CD14-positive monocyte (primary cell): Measurements from ENCODE around the gene PHACTR3. TPM values are rescaled to one million over a fixed set of nuclear protein-coding genes. Genes with fewer than 3 reads are reported as not detected.

ENCODE experiments used
- DNase-seq, 3 donors: peaks; one replicate each; pipeline ENCODE4 v3.0.0-alpha.2; 2011 to 2022
- H2AFZ ChIP-seq: 2 replicates; pipeline ENCODE4 v1.6.0; 2012; ENCODE audit warnings: mild to moderate bottlenecking, low read depth, low read length, inconsistent platforms; ENCODE audit not compliant: insufficient read depth, poor library complexity, severe bottlenecking
- H3K27ac ChIP-seq, 2 donors: 1 replicate in 1 of 2; 2 replicates in 1 of 2; pipeline ENCODE4 v1.5.1; 2012 to 2013; ENCODE audit warnings: low read length in 2 of 2, control low read depth in 1 of 2, inconsistent platforms in 1 of 2, low read depth in 1 of 2, mild to moderate bottlenecking in 1 of 2
- H3K27me3 ChIP-seq, 2 donors: one replicate each; pipeline versions ENCODE4 v1.6.0 to v1.6.1; 2011 to 2013; ENCODE audit warnings: low read length in 2 of 2; ENCODE audit not compliant: control insufficient read depth in 2 of 2, insufficient read depth in 2 of 2
- H3K36me3 ChIP-seq, 2 donors: replicated peaks in 1 of 2; 1 replicate in 1 of 2; 2 replicates in 1 of 2; pipeline versions ENCODE4 v1.5.1 to v1.6.1; 2012 to 2013; ENCODE audit warnings: low read length in 2 of 2, control low read depth in 1 of 2, inconsistent platforms in 1 of 2, mild to moderate bottlenecking in 1 of 2; ENCODE audit not compliant: insufficient read depth in 2 of 2, control insufficient read depth in 1 of 2
- H3K4me1 ChIP-seq, 2 donors: 1 replicate in 1 of 2; 2 replicates in 1 of 2; pipeline versions ENCODE4 v1.5.1 to v1.6.1; 2012 to 2013; ENCODE audit warnings: low read length in 2 of 2, control low read depth in 1 of 2, inconsistent platforms in 1 of 2, mild to moderate bottlenecking in 1 of 2, moderate library complexity in 1 of 2; ENCODE audit not compliant: insufficient read depth in 2 of 2, control insufficient read depth in 1 of 2
- H3K4me2 ChIP-seq: replicated peaks from 2 replicates; pipeline ENCODE3; 2012; ENCODE audit warnings: low read length, moderate library complexity, mild to moderate bottlenecking; ENCODE audit not compliant: poor library complexity, severe bottlenecking; ENCODE audit errors: extremely low read depth
- H3K4me3 ChIP-seq, 3 experiments: fragments of 200-600 bp in 1 of 3; sonication (generic) in 1 of 3; replicated peaks in 1 of 3; 1 replicate in 2 of 3; 2 replicates in 1 of 3; pipeline ENCODE4 v1.5.1; 2011 to 2013; ENCODE audit warnings: low read length in 3 of 3, mild to moderate bottlenecking in 3 of 3, control low read depth in 2 of 3, low read depth in 2 of 3, inconsistent platforms in 1 of 3, moderate library complexity in 1 of 3
- H3K79me2 ChIP-seq: 2 replicates; pipeline ENCODE4 v1.6.0; 2012; ENCODE audit warnings: mild to moderate bottlenecking, control low read depth, inconsistent platforms, low read length, moderate library complexity; ENCODE audit not compliant: insufficient read depth
- H3K9ac ChIP-seq: 2 replicates; pipeline ENCODE4 v1.6.0; 2017; ENCODE audit warnings: low read length, mild to moderate bottlenecking; ENCODE audit not compliant: insufficient read depth, poor library complexity, severe bottlenecking
- H3K9me3 ChIP-seq, 2 donors: replicated peaks in 1 of 2; 1 replicate in 1 of 2; 2 replicates in 1 of 2; pipeline versions ENCODE4 v1.5.1 to v1.6.1; 2012 to 2013; ENCODE audit warnings: low read length in 2 of 2, control low read depth in 1 of 2; ENCODE audit not compliant: control insufficient read depth in 1 of 2, insufficient read depth in 1 of 2
- H4K20me1 ChIP-seq: 2 replicates; pipeline ENCODE4 v1.6.0; 2012; ENCODE audit warnings: mild to moderate bottlenecking, low read length, control low read depth, moderate library complexity; ENCODE audit not compliant: insufficient read depth
- H3K27ac Mint-ChIP-seq, 7 donors: one replicate each; pipeline ENCODE4 v1.8.0; 2020; ENCODE audit warnings: mild to moderate bottlenecking in 7 of 7, mixed read lengths in 7 of 7, moderate library complexity in 6 of 7, inconsistent platforms in 2 of 7
- H3K27me3 Mint-ChIP-seq, 3 donors: one replicate each; pipeline ENCODE4 v1.8.0; 2021 to 2022; ENCODE audit warnings: low read depth in 3 of 3, mild to moderate bottlenecking in 3 of 3, mixed read lengths in 3 of 3, moderate library complexity in 3 of 3, inconsistent platforms in 1 of 3
- H3K36me3 Mint-ChIP-seq, 2 donors: one replicate each; pipeline ENCODE4 v1.8.0; 2020; ENCODE audit warnings: mixed read lengths in 2 of 2, inconsistent platforms in 1 of 2, mild to moderate bottlenecking in 1 of 2
- H3K4me1 Mint-ChIP-seq: one replicate; pipeline ENCODE4 v1.8.0; 2020; ENCODE audit warnings: mild to moderate bottlenecking, mixed read lengths
- H3K4me3 Mint-ChIP-seq, 2 donors: one replicate each; pipeline ENCODE4 v1.8.0; 2020; ENCODE audit warnings: mild to moderate bottlenecking in 2 of 2, mixed read lengths in 2 of 2, moderate library complexity in 1 of 2
- H3K9me3 Mint-ChIP-seq, 7 donors: one replicate each; pipeline ENCODE4 v1.8.0; 2020 to 2022; ENCODE audit warnings: mixed read lengths in 7 of 7, mild to moderate bottlenecking in 6 of 7, moderate library complexity in 6 of 7, inconsistent platforms in 2 of 7
- WGBS: methylation state at CpG from one replicate; pipeline ENCODE4 v1.1.5; 2013; ENCODE audit warnings: missing lambda C conversion rate; ENCODE audit not compliant: insufficient coverage; 5-methylcytosine and 5-hydroxymethylcytosine counted together
- intact Hi-C, 2 donors: fragments of 100-400 bp; cut with micrococcal nuclease; formaldehyde crosslinking; loops; one replicate each; pipeline versions ENCODE4 v1.15.0 to v1.15.1; 2023
- polyA plus RNA-seq, 3 donors: library from polyadenylated mRNA; depleted of rRNA in 1 of 3; unstranded in 2 of 3; stranded (reverse) in 1 of 3; fragments of 300-500 nt in 2 of 3; fragments of >200 nt in 1 of 3; fragmentation: Illumina TruSeq in 2 of 3; gene quantifications; 1 replicate in 2 of 3; 2 replicates in 1 of 3; pipeline ENCODE4 v1.2.3, GENCODE V29; 2012 to 2021
- TF ChIP-seq, protein P1 (sequence below): fragments of 200-600 bp; IDR thresholded peaks from one replicate; pipeline ENCODE4 v1.8.0; 2022; ENCODE audit warnings: antibody characterized with exemption, mild to moderate bottlenecking

The PHACTR3 gene
- polyA plus RNA-seq, 3 donors: 0.11 to 0.17 TPM; not detected in 1

DNA sequence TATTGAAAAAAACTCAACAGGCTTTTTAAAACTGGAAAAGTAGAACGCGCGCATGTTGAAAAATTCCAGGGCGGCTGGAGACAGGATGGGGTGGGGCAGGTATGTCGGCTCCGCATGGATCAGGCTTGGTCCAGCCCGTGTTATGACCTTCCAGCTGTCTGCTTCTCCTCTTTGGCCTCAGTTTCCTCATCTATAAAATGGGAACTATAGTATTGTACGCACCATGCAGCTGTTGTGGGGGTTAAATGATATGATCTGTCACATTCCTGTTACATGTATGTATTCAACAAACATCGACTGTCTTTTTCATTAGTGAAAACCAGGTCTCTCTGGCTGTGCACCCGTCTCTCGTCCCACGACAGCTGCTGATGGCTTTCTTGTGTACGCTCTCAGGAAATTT, 18.8 kb downstream of the PHACTR3 start:
- Histone ChIP-seq H3K27ac (no peak overlapping the region), H3K9me3 (no peaks in the 10 kb centered on the region), H3K27me3 (peaks cover 0 to 4% of the 10 kb centered on the region in 2 donors), H3K79me2 (no peaks in the 10 kb centered on the region), H2AFZ (no peak overlapping the region), H3K4me3 (no peak overlapping the region), H3K4me2 (no peak overlapping the region), H3K36me3 (no peaks in the 10 kb centered on the region), H3K4me1 (no peaks in the 10 kb centered on the region), H3K9ac (no peak overlapping the region), H4K20me1 (no peaks in the 10 kb centered on the region)
- H3K4me3 Mint-ChIP-seq: no peak overlapping the region
- peaks cover 8 to 13% (median 11%) of the 10 kb centered on the region in 3 donors for H3K27me3 Mint-ChIP-seq
- no peak overlapping the region for H3K27ac Mint-ChIP-seq
- TF ChIP-seq, protein P1, sequence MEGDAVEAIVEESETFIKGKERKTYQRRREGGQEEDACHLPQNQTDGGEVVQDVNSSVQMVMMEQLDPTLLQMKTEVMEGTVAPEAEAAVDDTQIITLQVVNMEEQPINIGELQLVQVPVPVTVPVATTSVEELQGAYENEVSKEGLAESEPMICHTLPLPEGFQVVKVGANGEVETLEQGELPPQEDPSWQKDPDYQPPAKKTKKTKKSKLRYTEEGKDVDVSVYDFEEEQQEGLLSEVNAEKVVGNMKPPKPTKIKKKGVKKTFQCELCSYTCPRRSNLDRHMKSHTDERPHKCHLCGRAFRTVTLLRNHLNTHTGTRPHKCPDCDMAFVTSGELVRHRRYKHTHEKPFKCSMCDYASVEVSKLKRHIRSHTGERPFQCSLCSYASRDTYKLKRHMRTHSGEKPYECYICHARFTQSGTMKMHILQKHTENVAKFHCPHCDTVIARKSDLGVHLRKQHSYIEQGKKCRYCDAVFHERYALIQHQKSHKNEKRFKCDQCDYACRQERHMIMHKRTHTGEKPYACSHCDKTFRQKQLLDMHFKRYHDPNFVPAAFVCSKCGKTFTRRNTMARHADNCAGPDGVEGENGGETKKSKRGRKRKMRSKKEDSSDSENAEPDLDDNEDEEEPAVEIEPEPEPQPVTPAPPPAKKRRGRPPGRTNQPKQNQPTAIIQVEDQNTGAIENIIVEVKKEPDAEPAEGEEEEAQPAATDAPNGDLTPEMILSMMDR: no peak
- intact Hi-C loops: no loop called here
- no peaks in the 10 kb centered on the region for H3K36me3 Mint-ChIP-seq
- 96% methylated on average over 7 of the region's 13 CpGs for WGBS
- H3K9me3 Mint-ChIP-seq: peaks cover 0 to 2% (median 0%) of the 10 kb centered on the region in 7 donors
- no peak for DNase-seq
- H3K4me1 Mint-ChIP-seq: no peaks in the 10 kb centered on the region

DNA sequence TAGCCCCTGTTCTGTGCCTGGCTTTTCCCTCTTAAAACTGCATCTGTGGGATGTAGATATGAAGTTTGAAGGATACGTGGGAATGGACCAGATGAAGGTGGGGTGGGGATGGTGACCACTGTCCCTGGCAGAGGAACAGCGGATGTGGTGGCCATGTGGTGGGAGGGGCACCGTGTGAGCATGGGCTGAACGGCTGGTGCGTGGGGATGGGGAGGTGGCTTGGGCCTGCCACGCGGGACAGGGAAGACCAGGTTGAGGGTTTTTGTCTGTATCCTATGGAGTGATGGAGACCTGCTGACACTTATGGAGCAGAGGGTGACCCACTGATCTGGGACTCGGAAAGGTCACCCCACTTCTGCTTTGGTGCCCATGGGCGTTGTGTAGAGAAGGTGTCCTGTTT, 19.2 kb downstream of the PHACTR3 start:
- Histone ChIP-seq H3K79me2 (no peaks in the 10 kb centered on the region), H3K4me3 (no peak overlapping the region), H3K9me3 (no peaks in the 10 kb centered on the region), H4K20me1 (no peaks in the 10 kb centered on the region), H3K36me3 (no peaks in the 10 kb centered on the region), H3K9ac (no peak overlapping the region), H3K4me2 (no peak overlapping the region), H2AFZ (no peak overlapping the region), H3K27me3 (no peaks in the 10 kb centered on the region), H3K4me1 (no peaks in the 10 kb centered on the region), H3K27ac (no peak overlapping the region)
- TF ChIP-seq, protein P1: no peak
- DNase-seq: no peak
- Mint-ChIP-seq H3K4me1 (no peaks in the 10 kb centered on the region), H3K36me3 (no peaks in the 10 kb centered on the region), H3K4me3 (no peak overlapping the region), H3K27me3 (peaks cover 7 to 13% (median 9%) of the 10 kb centered on the region in 3 donors), H3K9me3 (peaks cover 0 to 2% (median 0%) of the 10 kb centered on the region in 7 donors), H3K27ac (no peak overlapping the region)
- 83% methylated on average over 9 of the region's 9 CpGs for WGBS
- intact Hi-C loops: no loop called here
